AG08396 (cell line): Measurements from ENCODE around the gene GLRB.
A peak's percentile ranks its signal among the peaks of the same experiment; 100 is the strongest.
"Not testable (repeated sequence)": the region's sequence is repeated elsewhere in the genome, so short reads cannot be mapped to it uniquely, and the experiment has no call there.

ENCODE experiments used
- DNase-seq: peaks from one replicate; pipeline ENCODE4 v3.0.0; 2012; ENCODE audit warnings: low spot score, mixed read lengths

The GLRB gene

DNA sequence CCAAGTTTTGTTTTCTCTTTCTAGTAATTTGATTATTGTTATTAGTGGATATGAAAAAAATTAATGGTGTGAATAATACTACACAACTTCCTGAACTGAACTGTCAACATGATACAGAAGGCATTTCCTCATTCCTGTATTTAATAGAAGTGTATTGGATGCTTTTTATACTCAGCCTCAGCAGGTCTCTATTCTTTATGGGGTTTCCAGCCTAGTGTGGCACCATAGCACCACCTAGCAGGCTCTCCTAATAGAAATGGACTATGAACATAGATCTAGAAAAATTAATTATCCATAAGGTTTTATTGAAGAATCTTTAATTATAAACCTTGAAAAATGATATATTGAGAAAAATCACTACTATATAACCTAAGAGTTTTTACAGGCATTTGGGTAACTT is 52.4 kb downstream of the GLRB start:
- DNase-seq: peak; percentile 7

DNA sequence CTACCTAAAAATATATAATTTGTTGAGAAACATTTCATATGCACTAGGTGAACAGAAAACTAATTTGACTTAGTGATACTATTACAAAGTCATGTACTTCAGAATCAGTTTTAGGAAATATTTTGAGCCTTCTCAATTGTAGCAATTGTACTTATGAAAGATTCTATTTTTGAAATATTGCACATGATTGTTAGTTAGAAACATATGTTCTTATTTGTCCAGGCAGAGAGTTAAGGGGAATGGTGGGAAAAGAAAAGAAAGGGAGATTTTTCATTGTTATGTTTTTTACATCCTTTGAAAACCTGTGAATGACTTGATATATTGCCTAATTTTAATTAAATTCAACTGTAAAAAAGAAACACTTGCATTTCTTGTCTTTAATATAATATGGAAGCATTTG is 66.0 kb downstream of the GLRB start:
- no peak for DNase-seq

DNA sequence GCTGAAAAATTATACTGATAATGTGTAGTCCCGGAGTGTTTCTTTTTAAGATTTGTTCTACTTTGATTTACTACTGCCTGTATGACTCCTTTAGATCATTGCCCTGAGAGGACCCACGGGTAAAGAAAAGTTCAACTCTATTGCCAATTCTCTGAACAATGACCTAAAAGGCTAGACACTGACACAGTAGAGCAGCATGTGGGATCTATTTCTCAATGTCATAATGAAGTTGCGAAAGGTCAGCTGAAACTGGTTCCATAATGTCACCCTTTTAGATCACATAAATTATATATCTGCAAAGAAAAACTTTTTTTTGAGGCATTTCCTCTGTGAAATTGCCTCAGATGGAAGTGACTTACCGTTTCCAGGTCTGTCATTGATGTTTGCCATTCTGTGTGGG is 67.4 kb downstream of the GLRB start:
- DNase-seq: no peak

DNA sequence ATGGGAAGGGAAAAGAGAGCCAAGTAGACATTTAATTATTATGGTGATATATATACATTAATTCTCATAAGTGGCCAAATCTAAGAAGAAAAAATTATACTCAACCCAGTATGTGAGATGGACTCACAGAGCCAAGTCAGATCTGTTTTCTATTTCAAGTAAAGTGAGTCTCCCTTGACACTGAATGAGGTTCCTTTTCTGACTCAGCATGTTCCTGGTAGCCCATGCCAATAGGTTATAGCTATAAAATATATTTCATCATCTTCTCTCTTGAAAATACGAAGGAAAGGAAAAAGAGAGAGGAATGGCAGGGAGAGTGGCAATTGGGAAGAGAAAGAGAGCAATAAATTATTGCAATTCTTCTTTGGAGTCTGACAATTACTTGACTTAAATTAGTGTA is 75.8 kb downstream of the GLRB start:
- DNase-seq: no peak

DNA sequence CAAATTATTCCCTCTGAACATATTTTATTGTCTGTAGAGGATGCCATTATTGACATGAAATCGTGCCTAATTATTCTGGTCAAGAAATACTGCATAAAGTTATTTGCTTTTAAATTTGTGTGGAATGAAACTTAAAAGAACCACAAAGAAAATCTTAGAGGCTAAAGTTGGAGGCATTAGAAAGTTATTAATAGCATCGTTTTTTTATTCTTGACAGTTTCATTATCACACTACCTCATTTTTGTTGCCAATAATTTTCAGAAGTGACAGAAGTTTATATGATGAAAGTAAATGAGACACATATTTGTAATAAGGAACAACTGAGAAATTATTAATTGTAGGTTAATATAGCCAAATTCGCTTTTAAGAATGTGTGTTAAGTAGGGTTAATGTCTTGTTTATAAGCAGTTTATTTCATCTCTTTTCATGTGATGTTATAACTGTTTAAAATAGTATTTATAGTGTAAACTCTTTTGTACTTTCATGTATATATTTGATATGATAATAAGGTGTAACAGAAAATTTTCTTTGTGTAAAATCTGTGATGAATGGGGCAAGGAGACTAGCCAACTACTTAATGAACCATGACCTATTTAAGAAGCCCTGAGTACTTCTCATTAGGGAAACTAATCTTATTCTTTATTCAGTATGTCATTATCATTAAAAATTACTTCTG is 90.1 kb downstream of the GLRB start:
- no peak for DNase-seq

DNA sequence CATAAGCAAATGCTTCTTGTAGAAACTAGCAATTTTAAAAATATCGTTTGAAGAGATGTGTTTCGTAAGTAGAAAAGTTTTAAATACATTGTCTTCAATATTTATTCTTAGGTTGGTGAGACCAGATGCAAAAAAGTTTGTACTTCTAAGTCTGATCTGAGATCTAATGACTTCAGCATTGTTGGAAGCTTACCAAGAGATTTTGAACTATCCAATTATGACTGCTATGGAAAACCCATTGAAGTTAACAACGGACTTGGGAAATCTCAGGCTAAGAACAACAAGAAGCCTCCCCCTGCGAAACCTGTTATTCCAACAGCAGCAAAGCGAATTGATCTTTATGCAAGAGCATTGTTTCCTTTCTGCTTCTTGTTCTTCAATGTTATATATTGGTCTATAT is 94.4 kb downstream of the GLRB start:
- DNase-seq: no peak

DNA sequence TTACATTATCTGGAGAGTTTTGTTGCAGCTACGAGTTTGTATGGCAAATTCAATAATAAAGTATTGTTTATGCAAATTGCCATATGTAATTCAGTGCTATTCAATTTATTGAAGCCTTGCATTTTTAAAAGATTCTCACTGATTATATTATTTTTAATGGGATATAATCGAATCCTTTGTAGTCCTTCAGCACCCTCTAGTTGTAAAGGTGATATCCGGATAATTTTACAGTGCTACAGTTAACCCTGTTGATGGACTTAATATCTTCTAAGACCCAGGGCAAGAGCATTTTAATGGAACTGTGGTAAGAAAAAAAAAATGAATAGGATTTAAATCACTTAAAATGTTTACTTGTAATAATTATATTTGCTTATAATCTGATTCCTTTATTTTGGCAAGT is 96.1 kb downstream of the GLRB start:
- peak; percentile 9 for DNase-seq

DNA sequence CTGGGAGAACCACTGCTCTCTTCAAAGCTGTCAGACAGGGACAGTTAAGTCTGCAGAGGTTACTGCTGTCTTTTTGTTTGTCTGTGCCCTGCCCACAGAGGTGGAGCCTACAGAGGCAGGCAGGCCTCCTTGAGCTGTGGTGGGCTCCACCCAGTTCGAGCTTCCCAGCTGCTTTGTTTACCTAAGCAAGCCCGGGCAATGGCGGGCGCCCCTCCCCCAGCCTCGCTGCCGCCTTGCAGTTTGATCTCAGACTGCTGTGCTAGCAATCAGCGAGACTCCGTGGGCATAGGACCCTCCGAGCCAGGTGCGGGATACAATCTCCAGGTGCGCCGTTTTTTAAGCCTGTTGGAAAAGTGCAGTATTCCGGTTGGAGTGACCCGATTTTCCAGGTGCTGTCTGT is 104.3 kb downstream of the GLRB start:
- not testable (repeated sequence) for DNase-seq

DNA sequence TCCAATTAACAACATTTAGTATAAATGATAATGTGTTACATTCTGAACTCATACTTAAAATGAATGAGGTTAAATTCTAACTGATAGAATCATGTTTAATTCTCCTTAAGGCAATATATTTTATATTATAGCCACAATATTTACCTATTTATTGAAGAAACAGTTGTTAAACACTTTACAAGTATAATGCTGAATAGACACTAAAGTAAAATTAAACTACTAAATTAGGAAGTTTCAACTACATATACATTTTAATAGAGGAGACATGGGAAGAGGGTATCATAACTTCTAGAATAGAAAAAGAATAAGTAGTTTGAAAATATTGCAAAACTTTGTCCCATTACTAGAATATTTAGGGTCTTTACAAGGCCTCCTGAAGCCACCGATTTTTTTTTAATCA is 108.3 kb downstream of the GLRB start:
- no peak for DNase-seq

DNA sequence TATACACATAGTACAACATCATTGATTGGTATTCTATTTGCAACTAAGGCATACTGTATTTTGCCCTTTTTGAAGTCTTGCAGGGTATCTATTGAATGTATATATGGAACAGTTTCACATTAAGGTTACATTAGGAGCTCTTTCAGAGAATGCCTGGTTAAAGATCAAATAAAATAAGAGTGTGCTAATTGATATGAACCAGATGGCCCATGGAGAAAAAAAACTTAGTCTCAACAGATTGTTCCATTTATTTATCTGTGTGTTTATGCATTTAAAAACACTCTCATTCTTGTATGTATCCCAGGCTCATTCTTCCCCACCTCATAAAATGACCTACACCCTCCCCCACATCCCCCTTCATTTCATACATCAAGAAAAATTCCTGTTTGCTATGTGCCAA is 109.4 kb downstream of the GLRB start:
- no peak for DNase-seq

DNA sequence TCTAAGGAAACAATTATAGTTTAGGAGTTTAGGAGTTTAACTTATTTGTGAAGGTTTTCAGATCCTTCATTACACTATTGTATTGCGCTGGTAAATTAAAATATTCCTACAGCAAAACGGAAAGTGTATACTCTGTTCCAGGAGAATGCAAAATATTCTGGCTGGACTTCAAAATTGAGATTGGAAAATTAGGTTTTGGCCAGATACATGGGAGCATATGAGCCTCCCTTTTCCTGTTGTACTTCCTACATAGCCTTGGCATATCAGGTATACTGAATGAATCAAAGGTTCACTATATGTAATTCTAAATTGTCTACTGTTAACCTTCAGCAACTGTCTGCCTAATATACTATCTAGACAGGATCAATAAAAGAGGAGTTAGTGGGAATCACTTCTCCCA is 119.4 kb downstream of the GLRB start:
- DNase-seq: no peak

DNA sequence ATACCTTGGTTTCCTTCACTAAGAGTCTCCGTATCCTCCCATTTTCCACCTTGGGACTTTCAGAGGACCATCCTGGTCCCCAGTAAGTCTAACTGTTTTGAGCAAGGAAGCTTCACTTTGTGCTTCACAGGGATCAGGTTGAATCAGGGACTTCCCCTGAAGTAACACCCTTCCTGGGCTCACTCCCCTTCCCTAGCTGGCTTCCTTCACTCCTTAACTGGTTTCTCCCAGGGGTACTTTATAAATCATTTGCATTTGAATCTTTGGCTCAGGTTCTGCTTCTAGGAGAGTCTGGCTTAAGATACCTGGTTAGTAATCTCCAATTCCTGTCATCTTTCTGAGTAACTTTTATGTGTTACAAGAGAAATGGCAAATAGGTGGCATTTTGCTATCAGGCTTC is 120.1 kb downstream of the GLRB start:
- no peak for DNase-seq

DNA sequence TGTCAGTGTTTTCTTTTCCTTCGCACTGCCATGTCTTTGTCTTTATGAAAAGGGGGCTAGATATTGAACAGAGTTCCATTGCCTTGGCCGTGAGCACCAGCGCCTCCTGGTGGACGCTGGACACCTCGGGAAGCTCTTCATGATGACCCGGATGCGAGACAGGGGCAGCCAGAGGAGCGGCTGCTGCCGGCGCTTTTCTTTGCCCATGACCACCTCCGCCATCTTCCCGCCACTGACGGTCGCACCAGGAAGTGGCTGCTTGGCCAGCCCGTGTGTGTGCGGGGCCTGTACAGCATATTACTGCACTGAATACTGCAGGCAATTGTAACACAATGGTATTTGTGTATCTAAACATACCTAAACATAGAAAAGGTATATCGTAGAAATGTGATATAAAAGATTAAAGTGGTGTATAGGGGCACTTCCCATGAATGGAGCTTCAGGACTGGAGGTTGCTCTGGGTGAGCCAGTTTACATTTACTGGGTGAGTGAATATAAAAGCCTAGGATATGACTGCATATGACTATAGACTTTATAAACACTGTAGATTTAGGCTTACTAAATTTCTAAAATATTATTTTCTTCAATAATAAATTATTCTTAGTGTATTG is 128.8 kb downstream of the GLRB start:
- DNase-seq: peak; percentile 16

DNA sequence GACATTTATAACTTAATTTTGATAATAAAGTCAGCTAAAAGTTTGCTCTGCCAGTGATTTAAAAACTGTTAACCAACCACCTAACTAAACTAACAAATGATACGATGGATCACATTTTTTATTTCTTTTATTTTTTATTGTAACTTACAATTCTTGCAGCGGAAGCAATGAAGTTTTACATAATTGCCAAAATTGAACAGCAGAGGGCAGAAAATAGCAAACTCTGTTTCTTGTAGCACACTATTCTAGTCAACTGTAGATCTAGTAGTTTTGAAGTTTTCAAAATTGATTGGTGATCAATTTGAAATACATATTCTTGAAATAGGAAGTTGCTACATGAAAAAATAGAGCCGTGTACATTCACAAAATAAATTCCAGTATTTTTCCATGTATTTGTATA is 141.8 kb downstream of the GLRB start:
- DNase-seq: peak; percentile 16

DNA sequence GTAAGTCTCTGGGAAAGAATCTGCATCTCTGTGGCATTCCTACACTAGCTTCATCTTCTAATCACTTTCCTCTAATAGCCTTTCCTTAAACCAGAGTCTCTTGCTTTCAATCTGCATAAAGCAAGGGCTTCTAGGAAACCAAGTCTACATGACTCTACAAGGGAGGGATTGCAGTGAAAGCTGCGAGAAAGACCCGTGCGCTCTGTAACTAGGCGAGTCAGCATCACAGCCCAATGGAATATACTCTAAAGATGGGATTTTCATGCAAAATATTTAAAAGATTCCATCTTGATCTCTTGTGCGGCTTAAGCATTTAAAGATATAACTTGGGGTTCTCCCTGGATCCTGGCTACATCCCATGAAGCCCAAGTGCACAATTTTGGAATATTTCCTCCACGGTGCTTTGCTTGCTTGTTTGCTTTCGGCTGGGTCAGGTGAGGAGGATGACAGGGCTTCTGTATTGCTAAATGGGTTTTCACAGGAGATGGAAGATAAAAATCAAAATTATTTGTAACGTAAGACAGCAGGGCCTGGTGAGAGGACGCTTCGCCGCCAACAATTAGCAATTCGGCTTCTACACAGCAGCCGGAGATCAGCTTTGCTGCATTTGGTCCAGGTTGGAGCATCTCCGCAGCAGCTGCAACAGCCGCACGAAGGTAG is 143.9 kb downstream of the GLRB start:
- no peak for DNase-seq

DNA sequence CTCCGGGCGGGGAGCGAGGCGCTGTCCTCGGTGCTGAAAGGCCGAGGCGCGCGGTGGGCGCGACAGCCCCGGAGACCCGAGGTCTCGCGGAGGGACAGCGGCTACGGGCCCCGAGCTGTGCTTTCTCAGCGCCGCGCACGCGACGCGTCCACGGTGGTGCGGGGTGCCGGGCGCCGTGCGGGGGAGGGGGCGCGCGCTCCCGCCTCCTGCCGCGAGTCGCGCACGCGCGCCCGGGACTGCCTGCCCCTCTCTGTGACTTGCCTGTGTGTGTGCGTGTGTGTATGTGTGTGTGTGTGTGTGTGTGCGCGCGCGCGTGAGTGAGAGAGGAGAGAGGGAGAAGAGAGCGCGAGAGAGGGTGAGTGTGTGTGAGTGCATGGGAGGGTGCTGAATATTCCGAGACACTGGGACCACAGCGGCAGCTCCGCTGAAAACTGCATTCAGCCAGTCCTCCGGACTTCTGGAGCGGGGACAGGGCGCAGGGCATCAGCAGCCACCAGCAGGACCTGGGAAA is 144.5 kb downstream of the GLRB start, which contains the start of gene GRIA2:
GRIA2 (plus strand) TSS at position 358 of the 511 bp plus-strand sequence. CDS start 315 bp downstream, outside the sequence.
- DNase-seq: peak; percentile 68

DNA sequence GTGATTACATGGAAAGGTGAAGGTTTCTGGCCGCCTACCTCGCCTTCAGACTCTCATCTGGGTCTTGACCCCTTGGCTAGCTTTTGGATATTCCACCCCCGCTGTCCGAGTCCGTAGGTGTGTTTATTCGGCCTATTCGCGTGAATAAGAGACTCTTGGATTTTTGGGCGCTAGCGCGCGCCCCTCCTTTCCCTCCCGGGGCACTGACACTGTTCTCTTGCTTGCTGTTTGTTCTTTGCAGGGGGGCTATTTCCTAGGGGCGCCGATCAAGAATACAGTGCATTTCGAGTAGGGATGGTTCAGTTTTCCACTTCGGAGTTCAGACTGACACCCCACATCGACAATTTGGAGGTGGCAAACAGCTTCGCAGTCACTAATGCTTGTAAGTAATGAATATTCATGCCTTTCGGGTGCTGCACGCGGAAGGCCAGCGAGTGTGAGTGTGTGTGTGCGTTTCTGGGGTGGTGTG is 145.5 kb downstream of the GLRB start:
- DNase-seq: no peak
